GM18861 (cell line): Measurements from ENCODE around the gene SNX14.

Source experiments
- ATAC-seq: cut with Tn5 transposase; IDR thresholded peaks from one replicate; pipeline ENCODE4 v1.9.1; 2021; ENCODE audit not compliant: unreplicated experiment

SNX14 gene

DNA sequence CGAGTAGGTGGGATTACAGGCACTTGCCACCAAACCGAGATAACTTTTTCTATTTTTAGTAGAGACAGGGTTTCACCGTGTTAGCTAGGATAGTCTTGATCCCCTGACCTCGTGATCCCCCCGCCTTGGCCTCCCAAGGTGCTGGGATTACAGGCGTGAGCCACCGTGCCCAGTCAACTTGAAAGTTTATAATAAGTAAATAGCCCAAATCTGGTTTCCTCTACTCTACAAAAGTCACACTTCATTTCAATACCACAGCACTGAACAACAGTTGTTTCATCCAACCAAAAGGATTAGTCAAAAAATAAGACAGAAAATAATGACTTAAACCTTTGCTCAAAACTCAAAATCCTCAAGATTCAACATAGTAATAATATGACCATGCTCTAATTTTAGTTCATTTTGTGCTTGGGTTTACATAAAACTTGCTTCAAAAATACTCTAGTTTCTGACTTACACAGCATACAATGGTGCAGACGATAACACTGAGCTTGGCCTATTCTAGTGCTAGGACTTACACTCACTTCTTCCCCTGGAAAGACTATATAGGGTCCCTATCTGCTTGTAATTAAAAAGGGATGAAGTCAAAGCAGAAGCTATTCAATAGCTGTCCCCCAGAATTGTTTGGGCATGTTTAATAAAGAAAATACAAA, 87.1 kb downstream of the SNX14 start:
- no peak for ATAC-seq

- no peak for ATAC-seq
These were observed 94.9 kb downstream of the SNX14 start for GRCh38 chr6:85498596-85499258.

DNA sequence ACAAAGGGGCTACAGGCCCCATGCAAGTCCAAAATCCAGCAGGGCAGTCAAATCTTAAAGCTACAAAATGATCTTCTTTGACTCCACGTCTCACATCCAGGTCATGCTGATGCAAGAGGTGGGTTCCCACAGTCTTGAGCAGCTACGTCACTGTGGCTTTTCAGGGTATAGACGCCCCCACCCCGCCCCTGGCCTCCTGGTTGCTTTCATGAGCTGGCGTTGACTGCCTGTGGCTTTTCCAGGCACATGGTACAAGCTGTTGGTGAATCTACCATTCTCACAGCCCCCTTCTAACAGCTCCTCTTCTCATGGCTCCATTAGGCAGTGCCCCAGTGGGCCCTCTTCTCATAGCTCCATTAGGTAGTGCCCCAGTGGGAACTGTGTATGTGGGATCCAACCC, 96.8 kb downstream of the SNX14 start:
- ATAC-seq: no peak

- no peak for ATAC-seq
These were observed 97.6 kb downstream of the SNX14 start for GRCh38 chr6:85496009-85496579.

DNA sequence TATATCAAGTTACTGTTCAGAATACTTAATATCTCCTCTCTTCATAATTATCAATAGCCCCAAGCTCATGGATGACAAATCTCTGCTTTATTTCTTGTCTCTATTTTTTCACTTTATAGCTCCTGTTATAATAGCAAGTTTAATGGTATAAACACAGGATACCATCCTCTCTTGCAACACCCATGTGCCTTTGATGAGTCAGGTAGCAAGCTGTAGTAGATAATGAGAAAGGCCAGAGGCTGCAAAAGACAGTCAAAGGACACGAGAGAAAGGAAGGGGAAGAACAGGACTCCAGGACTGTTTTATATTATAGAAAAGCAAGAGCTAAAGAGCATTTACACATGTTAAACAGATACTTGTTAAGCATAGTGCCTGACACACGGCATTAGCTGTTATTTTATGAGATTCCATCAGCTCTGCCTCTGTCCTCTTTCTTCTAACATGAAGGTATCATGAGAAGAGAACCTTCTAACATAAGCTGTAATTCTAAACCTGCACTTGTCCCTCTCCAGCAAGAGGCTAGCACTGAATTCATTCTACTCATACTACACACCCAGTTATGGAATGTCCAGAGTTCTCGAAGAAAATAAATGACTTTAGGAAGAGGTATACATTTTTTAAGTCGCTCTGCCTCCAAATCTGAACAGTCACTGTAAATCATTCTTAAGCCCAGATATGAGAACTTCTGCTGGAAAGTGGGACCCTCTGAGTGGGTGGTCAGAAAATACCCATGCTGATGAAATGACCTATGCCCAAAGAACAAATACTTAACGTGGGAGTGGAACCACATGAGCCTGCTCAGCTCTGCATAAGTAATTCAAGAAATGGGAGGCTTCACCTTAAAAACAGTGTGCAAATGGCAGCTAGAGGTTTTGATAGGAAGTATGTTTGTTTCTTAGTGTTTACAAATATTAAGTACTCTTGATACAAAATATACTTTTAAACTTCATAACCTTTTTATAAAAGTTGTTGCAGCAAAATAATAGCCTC, 98.8 kb downstream of the SNX14 start:
- ATAC-seq: no peak

GRCh38 chr6:85493389-85493788, 100.3 kb downstream of the SNX14 start:
- no peak for ATAC-seq

DNA sequence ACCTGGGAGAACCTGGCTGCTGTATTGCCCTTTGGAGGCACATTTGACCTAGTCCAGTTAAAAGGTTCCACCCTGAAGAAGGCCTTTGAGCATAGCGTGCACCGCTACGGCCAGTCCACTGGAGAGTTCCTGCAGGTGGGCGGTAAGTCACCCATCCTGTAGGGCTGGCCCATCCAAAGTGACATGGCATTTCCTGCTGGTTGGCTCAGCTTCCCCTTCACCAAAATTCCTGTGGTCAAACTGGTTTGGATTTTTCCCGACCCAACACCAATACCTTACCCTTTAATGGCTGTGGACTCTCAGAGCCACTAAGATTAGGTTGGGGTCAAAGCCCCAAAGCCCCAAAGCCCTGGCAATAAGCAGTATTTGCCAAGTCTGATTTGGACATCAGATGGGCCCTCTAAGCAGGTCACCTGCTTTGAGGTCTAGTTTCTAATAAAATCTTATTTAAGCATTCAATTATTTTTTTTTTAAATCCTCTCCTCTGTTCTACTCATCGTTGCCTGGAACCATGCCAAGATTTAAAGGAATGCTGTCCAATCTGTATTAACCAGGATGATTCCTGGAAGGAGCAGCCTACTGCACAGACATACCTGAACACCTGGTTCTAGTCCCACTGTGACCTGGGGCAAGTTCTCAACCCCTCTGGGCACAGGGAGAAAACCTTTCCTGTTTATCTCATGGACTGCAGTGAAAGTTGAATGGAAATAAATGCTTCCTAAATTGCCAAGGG, 103.0 kb downstream of the SNX14 start:
- no peak for ATAC-seq

DNA sequence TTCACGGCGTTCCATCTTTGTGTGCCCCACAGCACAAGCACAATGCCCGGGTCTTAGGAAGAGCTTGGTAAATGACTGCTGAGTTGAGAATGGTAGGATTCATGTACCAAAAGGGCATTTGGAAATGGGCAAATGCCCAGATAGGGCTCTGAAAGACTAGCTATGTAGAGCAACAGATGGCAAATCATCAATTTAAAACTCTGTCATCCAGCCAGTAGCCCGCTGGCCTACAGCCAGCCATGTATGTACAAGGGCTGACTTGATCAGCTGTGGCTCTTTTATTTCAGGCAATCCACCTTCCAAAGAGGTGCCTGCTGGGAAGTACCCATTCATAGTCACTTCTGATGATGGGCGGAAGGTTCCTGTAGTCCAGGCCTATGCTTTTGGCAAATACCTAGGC, 108.7 kb downstream of the SNX14 start:
- ATAC-seq: no peak

DNA sequence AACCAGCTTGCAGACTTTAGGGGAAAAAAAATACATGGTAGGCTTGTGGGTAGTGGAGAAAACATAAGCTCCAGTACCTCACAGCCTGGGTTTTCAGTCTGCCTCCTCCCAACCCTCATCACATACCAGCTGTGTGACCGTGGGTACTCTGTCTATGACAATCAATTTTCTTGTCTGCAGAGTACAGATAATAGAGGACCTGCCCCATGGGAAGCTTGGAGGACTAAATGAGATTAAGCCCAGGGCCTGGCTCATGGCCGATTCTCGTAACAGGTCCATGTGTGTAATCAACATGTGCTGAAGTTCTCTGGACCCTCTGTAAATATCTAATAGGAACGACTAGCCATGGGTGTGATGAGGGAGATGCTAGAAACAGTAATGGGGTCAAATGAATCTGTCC, 109.8 kb downstream of the SNX14 start:
- no peak for ATAC-seq

DNA sequence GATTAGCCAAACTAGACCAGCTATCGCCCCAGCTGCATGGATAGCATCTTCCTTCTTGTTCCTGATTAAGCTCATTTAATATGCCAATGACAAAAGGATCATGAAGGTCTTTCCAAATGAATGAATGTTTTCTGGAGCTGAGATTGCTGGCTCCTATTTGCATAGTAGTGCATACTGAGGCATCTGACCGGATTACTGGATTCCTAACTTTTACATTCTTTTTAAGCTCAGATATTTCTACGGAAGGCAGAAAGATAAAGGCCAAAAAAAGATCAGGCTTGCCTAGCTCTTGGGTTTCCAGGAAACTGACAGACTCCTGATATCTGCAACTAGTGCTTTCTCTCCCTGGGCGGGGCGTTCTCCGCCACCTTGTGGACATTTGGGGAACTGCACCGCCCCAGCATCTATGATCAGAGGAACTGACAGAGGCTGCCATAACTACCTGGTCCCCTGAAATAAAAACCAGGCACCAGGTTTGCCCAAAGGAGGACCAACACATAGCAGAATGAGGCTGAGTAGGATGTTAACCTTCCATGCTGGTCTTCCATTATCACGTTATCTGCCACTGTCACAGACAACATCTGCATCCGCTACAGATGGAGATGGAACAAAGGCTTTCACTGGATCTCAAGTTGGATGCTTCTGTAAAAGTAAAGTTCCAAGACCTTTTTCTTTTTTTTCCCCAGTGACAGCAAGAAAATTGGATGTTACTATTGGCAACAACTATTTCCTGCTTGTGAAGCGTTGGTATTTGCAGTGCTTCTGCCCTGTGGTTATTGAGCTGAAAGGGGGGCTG, 110.6 kb downstream of the SNX14 start:
- ATAC-seq: peak; percentile 84

- no peak for ATAC-seq
These were observed 111.3 kb downstream of the SNX14 start for GRCh38 chr6:85482206-85482904.

DNA sequence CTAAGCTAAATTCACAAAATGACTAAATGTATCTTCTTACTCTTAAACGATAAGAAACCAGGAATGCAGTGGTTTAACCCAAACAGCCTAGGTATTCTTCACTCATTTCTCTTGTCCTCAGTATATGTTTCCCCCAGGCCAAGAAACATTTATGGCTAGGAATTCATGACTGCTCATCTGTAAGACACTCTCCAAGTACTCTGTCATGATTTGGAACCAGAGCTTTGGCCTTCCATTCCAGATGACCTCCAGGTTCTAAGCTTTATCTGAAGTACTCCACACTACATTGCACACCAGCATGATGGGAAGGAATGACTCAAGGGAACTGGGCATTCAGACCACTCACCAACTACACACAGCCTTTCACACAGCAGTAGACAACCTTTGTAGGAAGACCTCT, 114.5 kb downstream of the SNX14 start:
- ATAC-seq: no peak

- ATAC-seq: no peak
These were observed 117.1 kb downstream of the SNX14 start for GRCh38 chr6:85476532-85476931.

DNA sequence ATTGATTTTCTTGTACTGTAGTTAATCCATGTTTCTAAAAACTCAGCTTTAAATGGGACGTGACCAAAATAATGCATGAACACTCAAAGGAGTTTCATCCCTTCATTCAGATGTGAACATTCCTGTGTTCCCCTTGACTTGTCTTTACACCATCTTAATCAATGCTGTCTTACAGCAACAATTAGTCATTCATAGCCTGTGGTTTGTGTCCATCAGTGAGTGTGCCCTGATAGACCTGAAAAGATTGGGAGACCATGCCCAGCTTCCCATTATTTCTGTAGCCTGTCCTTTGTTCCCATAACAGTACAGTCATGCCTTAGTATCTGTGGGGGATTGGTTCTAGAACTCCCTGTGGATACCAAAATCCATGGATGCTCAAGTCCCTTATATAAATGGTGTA, 119.9 kb downstream of the SNX14 start:
- ATAC-seq: no peak

DNA sequence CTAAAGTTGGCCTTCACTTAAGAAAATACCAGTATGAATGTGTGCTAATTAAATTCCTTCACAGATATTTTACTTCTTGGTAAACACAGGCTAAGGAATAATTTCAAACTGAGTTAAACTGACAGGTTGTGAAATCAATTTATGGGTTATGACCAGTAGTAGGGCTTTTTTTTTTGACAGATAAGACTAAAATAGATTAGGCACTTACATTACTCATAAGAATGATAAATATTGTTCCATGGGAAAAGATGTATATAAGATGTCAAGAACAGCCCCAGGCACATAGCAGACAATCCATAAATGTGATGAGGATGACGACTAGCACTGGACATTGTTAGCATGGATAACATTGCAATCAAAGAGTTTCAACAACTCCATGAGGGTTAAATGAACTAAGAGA, 120.9 kb downstream of the SNX14 start:
- no peak for ATAC-seq

DNA sequence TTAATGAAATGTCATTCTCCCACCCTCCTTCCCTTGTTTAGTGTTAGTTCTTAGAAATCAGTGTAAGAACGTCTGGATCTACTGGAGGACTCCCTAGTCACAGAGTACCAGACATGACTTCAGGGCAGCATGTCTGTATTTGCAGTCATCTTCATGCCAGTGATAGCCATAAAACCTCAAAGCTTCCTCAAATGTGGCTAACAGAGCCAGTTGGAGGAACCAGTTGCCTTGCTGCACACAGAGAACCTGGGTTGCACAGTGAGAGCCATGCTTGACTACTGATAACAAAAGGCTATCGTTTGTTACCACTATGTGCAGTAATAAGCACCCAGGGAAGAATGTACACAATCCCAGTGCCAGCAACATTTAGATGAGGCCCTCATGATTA, 123.6 kb downstream of the SNX14 start:
- no peak for ATAC-seq

GRCh38 chr6:85469276-85470022, 124.2 kb downstream of the SNX14 start:
- no peak for ATAC-seq

DNA sequence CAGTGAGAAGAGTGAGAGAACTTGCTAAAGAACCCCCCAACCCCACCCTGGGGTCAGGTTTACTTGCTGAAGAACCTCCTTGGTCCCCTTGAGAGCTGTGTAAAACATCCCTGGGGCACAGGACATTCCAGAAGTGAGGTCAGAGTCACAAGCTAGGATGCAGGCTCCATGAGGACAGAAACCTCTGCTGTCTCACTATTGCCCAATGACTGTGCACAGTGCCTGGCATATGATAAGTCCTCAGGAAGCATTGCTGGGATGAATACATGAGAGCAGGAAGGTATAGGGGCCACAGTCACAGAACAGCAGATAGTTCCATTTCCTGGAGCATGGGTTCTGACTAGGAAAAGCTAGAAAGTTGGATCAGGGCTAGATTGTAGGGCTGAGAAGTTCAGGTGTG, 125.3 kb downstream of the SNX14 start:
- no peak for ATAC-seq

DNA sequence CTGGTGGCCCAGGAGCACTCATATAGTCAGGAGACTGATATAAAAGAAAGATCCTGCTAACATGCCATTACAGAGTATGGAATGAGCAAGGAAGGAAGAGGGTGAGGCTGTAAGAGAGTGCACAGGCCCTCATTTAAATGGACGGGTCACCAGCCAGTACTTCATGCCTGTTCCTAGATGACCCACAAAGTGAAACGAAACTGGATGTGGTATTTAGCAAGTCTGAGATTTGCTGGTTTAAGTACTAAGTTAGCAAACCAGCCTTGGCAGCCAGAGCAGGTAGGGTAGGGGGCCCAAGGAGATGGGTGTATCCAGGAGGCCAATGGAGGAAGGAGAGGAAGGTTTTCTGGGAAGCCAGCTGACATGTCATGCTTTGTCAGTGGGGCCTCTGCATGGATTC, 127.9 kb downstream of the SNX14 start:
- ATAC-seq: peak; percentile 43
